Vagina (tissue), 2 donors: ENCODE measurements around the gene COBLL1. TPM values are rescaled to one million over a fixed set of nuclear protein-coding genes. Genes with fewer than 3 reads are reported as not detected.
A peak's percentile ranks its signal among the peaks of the same experiment; 100 is the strongest.

Experiments
- DNase-seq, 2 donors: peaks; one replicate each; pipeline ENCODE4 v3.0.0-alpha.2; 2017; ENCODE audit errors: extremely low spot score in 2 of 2
- H3K27ac ChIP-seq: fragments of 200-600 bp; sonication (generic); one replicate; pipeline ENCODE4 v1.5.1; 2019
- H3K27me3 ChIP-seq: fragments of 200-600 bp; sonication (generic); one replicate; pipeline ENCODE4 v1.5.1; 2019
- H3K36me3 ChIP-seq, 2 donors: fragments of 200-600 bp; sonication (generic); one replicate each; pipeline ENCODE4 v1.5.1; 2017 to 2019
- H3K4me1 ChIP-seq: fragments of 200-600 bp; sonication (generic); one replicate; pipeline ENCODE4 v1.5.1; 2019
- H3K4me3 ChIP-seq, 2 donors: fragments of 200-600 bp; sonication (generic); 1 replicate in 1 of 2; 2 replicates in 1 of 2; pipeline ENCODE4 v1.5.1; 2016 to 2019
- H3K9me3 ChIP-seq: fragments of 200-600 bp; sonication (generic); one replicate; pipeline ENCODE4 v1.5.1; 2019
- POLR2A ChIP-seq, 2 donors: fragments of 450-650 bp; IDR thresholded peaks; one replicate each; pipeline ENCODE4 v1.6.1; 2017; ENCODE audit warnings: antibody characterized with exemption in 2 of 2, mild to moderate bottlenecking in 2 of 2, moderate library complexity in 2 of 2
- POLR2AphosphoS5 ChIP-seq, 2 donors: sonication (generic); formaldehyde crosslinking; IDR thresholded peaks; one replicate each; pipeline ENCODE4 v1.9.0; 2017; ENCODE audit warnings: antibody characterized with exemption in 2 of 2, mild to moderate bottlenecking in 2 of 2, low read depth in 1 of 2; ENCODE audit not compliant: insufficient read depth in 1 of 2
- intact Hi-C: fragments of 100-400 bp; cut with DNase I; formaldehyde crosslinking; loops from one replicate; pipeline ENCODE4 v1.15.1; 2023
- total RNA-seq: library from RNA; depleted of rRNA; stranded (reverse); fragments of >200 nt; gene quantifications from one replicate; pipeline ENCODE4 v1.2.3, GENCODE V29; 2016
- TF ChIP-seq, protein P1 (sequence below), 3 experiments: fragments of 450-650 bp in 2 of 3; fragments of 200-600 bp in 1 of 3; sonication (generic) in 1 of 3; IDR thresholded peaks; one replicate each; pipeline ENCODE4 v1.5.1; 2017 to 2019; ENCODE audit warnings: antibody characterized with exemption in 3 of 3, mild to moderate bottlenecking in 2 of 3, moderate library complexity in 2 of 3

The COBLL1 gene
- total RNA-seq, 1 donor from 2014 or later, result 79.6 TPM

DNA sequence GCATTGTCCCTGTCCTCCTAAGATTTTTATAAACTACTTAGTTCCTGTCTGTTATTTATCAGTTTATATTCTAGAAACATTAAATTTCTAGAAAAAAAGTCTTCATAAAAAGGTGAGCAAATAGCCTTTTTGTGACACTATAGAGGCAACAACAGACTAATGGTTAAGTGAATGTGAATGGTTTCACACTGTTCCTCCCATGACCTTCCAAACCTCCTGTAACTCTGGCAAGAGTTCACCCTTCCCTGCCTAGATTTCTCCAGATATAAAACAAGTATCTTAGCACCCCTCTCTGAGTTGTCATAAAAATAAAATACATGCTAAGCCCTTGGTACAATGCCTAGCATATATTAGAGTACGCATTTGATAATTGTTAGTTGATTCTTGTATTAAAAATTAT is 29.2 kb downstream of the COBLL1 start:
- H3K27ac ChIP-seq, result no peak overlapping the region
- peaks cover 28% of the 10 kb centered on the region for H3K4me1 ChIP-seq

GRCh38 chr2:164811819-164812218 is 29.8 kb downstream of the COBLL1 start:
- DNase-seq, result no peak
- Histone ChIP-seq H3K4me3 (no peak overlapping the region), H3K4me1 (peaks cover 28% of the 10 kb centered on the region), H3K27me3 (no peaks in the 10 kb centered on the region), H3K9me3 (no peaks in the 10 kb centered on the region), H3K27ac (no peak overlapping the region), H3K36me3 (no peaks in the 10 kb centered on the region)
- TF ChIP-seq, protein P1, sequence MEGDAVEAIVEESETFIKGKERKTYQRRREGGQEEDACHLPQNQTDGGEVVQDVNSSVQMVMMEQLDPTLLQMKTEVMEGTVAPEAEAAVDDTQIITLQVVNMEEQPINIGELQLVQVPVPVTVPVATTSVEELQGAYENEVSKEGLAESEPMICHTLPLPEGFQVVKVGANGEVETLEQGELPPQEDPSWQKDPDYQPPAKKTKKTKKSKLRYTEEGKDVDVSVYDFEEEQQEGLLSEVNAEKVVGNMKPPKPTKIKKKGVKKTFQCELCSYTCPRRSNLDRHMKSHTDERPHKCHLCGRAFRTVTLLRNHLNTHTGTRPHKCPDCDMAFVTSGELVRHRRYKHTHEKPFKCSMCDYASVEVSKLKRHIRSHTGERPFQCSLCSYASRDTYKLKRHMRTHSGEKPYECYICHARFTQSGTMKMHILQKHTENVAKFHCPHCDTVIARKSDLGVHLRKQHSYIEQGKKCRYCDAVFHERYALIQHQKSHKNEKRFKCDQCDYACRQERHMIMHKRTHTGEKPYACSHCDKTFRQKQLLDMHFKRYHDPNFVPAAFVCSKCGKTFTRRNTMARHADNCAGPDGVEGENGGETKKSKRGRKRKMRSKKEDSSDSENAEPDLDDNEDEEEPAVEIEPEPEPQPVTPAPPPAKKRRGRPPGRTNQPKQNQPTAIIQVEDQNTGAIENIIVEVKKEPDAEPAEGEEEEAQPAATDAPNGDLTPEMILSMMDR (IDR thresholded peaks at IDR 0.05), result no peak
- no peak for TF ChIP-seq POLR2A (IDR thresholded peaks at IDR 0.05)
- TF ChIP-seq POLR2AphosphoS5 (IDR thresholded peaks at IDR 0.05; ENCODE audit: insufficient read depth in 1 of 2, low read depth in 1 of 2), result no peak
- intact Hi-C loops, result no loop called here

More for the DNA sequence above, 29.2 kb downstream of the COBLL1 start:
- H3K27me3 ChIP-seq, result no peaks in the 10 kb centered on the region
- intact Hi-C loops, result no loop called here
- no peaks in the 10 kb centered on the region for H3K36me3 ChIP-seq
- H3K4me3 ChIP-seq, result no peak overlapping the region
- no peaks in the 10 kb centered on the region for H3K9me3 ChIP-seq
- TF ChIP-seq POLR2A (IDR thresholded peaks at IDR 0.05) (no peak), POLR2AphosphoS5 (IDR thresholded peaks at IDR 0.05; ENCODE audit: insufficient read depth in 1 of 2, low read depth in 1 of 2) (no peak)
- TF ChIP-seq, protein P1 (IDR thresholded peaks at IDR 0.05), result no peak
- no peak for DNase-seq

DNA sequence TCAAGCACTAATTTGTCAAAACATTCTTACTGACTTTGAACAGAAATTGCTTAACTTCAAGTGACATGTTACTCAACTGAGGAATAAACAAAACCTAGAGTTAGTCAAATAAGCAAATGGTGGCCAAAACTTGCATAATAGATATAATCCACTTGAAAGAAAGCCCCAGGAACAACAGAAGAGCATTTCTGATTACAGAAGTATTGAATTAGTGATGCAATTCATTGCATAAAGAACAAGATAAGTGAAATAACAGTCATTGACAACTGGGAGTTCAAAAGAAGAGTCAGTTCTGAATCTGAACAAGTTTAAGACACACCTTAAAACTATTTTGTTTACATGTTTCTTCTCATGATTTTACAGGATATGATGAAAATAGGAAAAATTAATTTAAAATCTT is 30.8 kb downstream of the COBLL1 start:
- no peaks in the 10 kb centered on the region for H3K9me3 ChIP-seq
- H3K27ac ChIP-seq, result no peak overlapping the region
- DNase-seq, result no peak
- TF ChIP-seq POLR2A (IDR thresholded peaks at IDR 0.05) (no peak), POLR2AphosphoS5 (IDR thresholded peaks at IDR 0.05; ENCODE audit: insufficient read depth in 1 of 2, low read depth in 1 of 2) (peak in 1 of 2 donors; percentile 61)
- TF ChIP-seq, protein P1 (IDR thresholded peaks at IDR 0.05), result no peak
- H3K36me3 ChIP-seq, result no peaks in the 10 kb centered on the region
- no peak overlapping the region for H3K4me3 ChIP-seq
- intact Hi-C loops, result no loop called here
- no peaks in the 10 kb centered on the region for H3K27me3 ChIP-seq
- peaks cover 28% of the 10 kb centered on the region for H3K4me1 ChIP-seq

DNA sequence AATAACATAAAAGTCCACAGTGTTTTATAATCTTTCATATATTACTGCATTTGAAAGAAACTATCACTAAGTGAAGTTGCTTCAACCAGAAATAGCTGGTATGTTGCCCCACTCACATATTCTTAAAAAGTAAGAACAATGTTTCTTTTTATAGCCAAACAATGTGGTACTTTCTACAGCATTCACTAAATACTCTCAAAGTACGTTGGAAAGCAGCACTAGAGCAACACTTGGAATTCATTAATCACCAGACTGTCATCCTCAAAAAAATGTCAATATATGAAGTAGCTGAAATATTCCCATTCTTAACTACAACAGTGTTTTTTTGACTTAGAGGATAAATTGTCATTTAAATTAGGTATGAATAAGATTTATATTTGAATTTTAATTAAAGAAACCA is 32.8 kb downstream of the COBLL1 start:
- Histone ChIP-seq H3K36me3 (no peaks in the 10 kb centered on the region), H3K27me3 (no peaks in the 10 kb centered on the region), H3K4me1 (peaks cover 30% of the 10 kb centered on the region), H3K9me3 (no peaks in the 10 kb centered on the region), H3K4me3 (no peak overlapping the region), H3K27ac (no peak overlapping the region)
- intact Hi-C loops, result no loop called here
- TF ChIP-seq, protein P1 (IDR thresholded peaks at IDR 0.05), result no peak
- TF ChIP-seq POLR2AphosphoS5 (IDR thresholded peaks at IDR 0.05; ENCODE audit: insufficient read depth in 1 of 2, low read depth in 1 of 2) (peak in 1 of 2 donors; percentile 10), POLR2A (IDR thresholded peaks at IDR 0.05) (no peak)
- no peak for DNase-seq

DNA sequence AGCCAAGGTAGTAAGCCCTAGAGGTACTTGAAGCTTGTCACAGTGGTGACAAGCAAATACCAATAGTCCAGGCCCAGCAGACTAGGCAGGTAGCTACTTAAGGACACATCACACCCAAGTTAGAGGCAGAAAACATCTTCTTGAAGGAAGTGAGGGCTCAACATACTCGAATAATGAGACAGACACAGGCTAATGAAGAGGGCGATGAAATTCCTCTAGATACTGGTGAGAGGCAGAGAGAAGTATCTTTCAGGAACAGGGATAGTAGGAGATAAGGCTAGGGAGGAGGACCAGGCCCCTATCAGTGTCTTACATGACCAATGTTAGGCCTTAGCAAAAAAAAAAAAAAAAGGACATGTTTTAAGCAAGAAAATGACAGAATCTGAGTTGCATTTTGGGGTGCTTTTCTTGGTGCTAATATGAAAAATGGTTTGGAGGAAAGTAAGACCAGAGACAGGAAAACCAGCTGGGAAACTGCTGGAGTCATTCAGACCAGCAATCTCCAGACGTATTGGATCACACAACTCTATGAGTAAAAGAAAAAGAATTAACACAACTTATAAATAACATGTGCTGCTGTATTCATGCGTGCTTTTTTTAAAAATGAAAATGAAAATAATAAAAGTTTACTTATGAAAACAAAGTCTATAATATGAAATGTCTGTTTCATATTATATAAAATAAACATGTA is 37.7 kb downstream of the COBLL1 start:
- DNase-seq, result no peak
- Histone ChIP-seq H3K27ac (no peak overlapping the region), H3K9me3 (no peaks in the 10 kb centered on the region), H3K27me3 (no peaks in the 10 kb centered on the region), H3K4me3 (no peak overlapping the region), H3K36me3 (no peaks in the 10 kb centered on the region), H3K4me1 (peaks cover 26% of the 10 kb centered on the region)
- intact Hi-C loops, result no loop called here
- no peak for TF ChIP-seq POLR2AphosphoS5 (IDR thresholded peaks at IDR 0.05; ENCODE audit: insufficient read depth in 1 of 2, low read depth in 1 of 2)
